NB4 (cell line): ENCODE results near the gene C19orf85.

Experiments
- MYC ChIP-seq: IDR thresholded peaks from 2 replicates; pipeline ENCODE4 v1.6.1; 2011; ENCODE audit warnings: low read depth, low read length
- TF ChIP-seq, protein P1 (sequence below): IDR thresholded peaks from one replicate; pipeline ENCODE4 v1.5.1; 2012; ENCODE audit warnings: low read depth, low read length

GRCh38 chr19:55486971-55487923, 22.7 kb upstream of the C19orf85 start:
- TF ChIP-seq, protein P1, sequence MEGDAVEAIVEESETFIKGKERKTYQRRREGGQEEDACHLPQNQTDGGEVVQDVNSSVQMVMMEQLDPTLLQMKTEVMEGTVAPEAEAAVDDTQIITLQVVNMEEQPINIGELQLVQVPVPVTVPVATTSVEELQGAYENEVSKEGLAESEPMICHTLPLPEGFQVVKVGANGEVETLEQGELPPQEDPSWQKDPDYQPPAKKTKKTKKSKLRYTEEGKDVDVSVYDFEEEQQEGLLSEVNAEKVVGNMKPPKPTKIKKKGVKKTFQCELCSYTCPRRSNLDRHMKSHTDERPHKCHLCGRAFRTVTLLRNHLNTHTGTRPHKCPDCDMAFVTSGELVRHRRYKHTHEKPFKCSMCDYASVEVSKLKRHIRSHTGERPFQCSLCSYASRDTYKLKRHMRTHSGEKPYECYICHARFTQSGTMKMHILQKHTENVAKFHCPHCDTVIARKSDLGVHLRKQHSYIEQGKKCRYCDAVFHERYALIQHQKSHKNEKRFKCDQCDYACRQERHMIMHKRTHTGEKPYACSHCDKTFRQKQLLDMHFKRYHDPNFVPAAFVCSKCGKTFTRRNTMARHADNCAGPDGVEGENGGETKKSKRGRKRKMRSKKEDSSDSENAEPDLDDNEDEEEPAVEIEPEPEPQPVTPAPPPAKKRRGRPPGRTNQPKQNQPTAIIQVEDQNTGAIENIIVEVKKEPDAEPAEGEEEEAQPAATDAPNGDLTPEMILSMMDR = no peak
- TF ChIP-seq MYC = no peak
